Measurements from ENCODE around the gene BTBD9. TPM values are rescaled to one million over a fixed set of nuclear protein-coding genes. Genes with fewer than 3 reads are reported as not detected.

Gene BTBD9
- total and polyA plus RNA-seq, 2 of the 13 experiments (the other 11 are each of a cell fraction or from before 2014, with no cell fraction given) = 1.2 to 3.0 TPM

DNA sequence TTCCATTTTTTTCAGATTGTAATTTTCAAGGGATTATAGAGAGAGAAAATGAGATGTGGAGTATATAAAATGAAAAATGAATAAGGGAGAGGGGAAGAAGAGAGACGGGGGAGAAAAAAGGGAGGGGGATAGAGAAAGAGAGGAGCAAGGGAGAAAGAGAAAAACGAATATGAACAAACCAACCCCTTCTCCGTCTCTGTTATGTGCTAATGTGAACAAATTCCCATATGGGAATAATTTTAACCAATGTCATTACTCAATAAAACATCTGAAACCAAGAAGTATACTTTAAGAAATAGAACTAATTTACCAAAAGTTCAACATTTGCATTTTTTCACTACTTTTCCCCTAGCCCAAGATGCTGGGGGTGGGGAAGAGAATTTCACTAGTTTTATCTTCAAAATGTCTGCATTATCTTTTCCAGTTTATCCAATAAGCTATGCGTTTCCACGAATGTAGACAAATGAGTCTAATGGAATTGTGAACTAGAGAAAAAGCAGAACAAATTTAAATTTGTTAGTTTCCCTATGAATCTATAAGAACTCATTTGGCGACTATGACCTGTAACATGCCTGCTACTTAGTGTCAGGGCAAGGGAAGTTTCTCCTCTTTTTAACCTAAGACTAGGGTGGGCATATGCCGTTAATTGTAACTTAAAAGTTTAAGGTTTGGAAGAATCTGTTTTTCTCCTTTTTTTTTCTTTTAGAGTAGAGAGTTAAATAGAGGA lies 286.3 kb downstream of the BTBD9 start:
- no peaks in the 10 kb centered on the region for H3K27me3 ChIP-seq (ENCODE audit: control insufficient read depth in 1 of 2, insufficient read depth in 2 of 2, low read length in 2 of 2)
- ChIA-PET CTCF (ENCODE audit: low intra/inter-chr PET ratio, low total read pairs) (no interaction called here), POLR2A (no interaction called here)
- no peak overlapping the region for H2AFZ ChIP-seq (ENCODE audit: low read length)
- H4K20me1 ChIP-seq (ENCODE audit: insufficient read depth, low read length) = no peaks in the 10 kb centered on the region
- WGBS (ENCODE audit: low lambda C conversion rate) = 58% methylated on average over 7 of the region's 7 CpGs
- no peaks in the 10 kb centered on the region for H3K9me3 ChIP-seq (ENCODE audit: low read length)
- intact Hi-C loops (cut with micrococcal nuclease; ENCODE audit: unreplicated experiment) = no loop called here
- H3K9ac ChIP-seq (ENCODE audit: insufficient read depth, low read depth, low read length) = no peak overlapping the region
- no peak overlapping the region for H3K4me3 ChIP-seq (replicated peaks in 1 of 3; ENCODE audit: insufficient read depth in 1 of 3, low read depth in 2 of 3, low read length in 3 of 3)
- no peak for TF ChIP-seq SATB2 (CRISPR knock-in tag; IDR thresholded peaks at IDR 0.05)
- no peak for TF ChIP-seq KAT7 (CRISPR knock-in tag; IDR thresholded peaks at IDR 0.05; ENCODE audit: borderline replicate concordance)
- no peak for TF ChIP-seq FOXJ3 (CRISPR knock-in tag; IDR thresholded peaks at IDR 0.05; ENCODE audit: borderline replicate concordance)
- TF ChIP-seq ZNF792 (CRISPR knock-in tag; IDR thresholded peaks at IDR 0.05) = no peak
- no peak for TF ChIP-seq ZNF75D (CRISPR knock-in tag; IDR thresholded peaks at IDR 0.05; ENCODE audit: borderline replicate concordance)
- TF ChIP-seq SMAD1 (CRISPR knock-in tag; IDR thresholded peaks at IDR 0.05; ENCODE audit: borderline replicate concordance, low read depth) = no peak
- no peak for TF ChIP-seq FOXP4 (CRISPR knock-in tag; IDR thresholded peaks at IDR 0.05)
- no peak for TF ChIP-seq ELF3 (CRISPR knock-in tag; IDR thresholded peaks at IDR 0.05)
- no peak for TF ChIP-seq ZXDC (CRISPR knock-in tag; IDR thresholded peaks at IDR 0.05)
- TF ChIP-seq, protein P1, sequence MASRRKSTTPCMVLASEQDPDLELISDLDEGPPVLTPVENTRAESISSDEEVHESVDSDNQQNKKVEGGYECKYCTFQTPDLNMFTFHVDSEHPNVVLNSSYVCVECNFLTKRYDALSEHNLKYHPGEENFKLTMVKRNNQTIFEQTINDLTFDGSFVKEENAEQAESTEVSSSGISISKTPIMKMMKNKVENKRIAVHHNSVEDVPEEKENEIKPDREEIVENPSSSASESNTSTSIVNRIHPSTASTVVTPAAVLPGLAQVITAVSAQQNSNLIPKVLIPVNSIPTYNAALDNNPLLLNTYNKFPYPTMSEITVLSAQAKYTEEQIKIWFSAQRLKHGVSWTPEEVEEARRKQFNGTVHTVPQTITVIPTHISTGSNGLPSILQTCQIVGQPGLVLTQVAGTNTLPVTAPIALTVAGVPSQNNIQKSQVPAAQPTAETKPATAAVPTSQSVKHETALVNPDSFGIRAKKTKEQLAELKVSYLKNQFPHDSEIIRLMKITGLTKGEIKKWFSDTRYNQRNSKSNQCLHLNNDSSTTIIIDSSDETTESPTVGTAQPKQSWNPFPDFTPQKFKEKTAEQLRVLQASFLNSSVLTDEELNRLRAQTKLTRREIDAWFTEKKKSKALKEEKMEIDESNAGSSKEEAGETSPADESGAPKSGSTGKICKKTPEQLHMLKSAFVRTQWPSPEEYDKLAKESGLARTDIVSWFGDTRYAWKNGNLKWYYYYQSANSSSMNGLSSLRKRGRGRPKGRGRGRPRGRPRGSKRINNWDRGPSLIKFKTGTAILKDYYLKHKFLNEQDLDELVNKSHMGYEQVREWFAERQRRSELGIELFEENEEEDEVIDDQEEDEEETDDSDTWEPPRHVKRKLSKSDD (CRISPR knock-in tag; IDR thresholded peaks at IDR 0.05; ENCODE audit: low read depth) = no peak
- no peak for TF ChIP-seq TSC22D2 (CRISPR knock-in tag; IDR thresholded peaks at IDR 0.05; ENCODE audit: borderline replicate concordance)
- no peak for TF ChIP-seq BCLAF1 (IDR thresholded peaks at IDR 0.05)
- H3K79me2 ChIP-seq (ENCODE audit: insufficient read depth, low read length) = no peaks in the 10 kb centered on the region
- no peak overlapping the region for H3K27ac ChIP-seq (ENCODE audit: extremely low read length, insufficient read depth, low read length)
- DNase-seq (ENCODE audit: low spot score) (no peak), ATAC-seq (no peak), FAIRE-seq (no peak)
- in situ Hi-C loops (cut with HindIII; ENCODE audit: extremely low pct_ligation_motif_present, low pct_unique_long_range_greater_than_20kb) = no loop called here
- no TSS peak for BruUV-seq (replicated peaks)
- H3K36me3 ChIP-seq (replicated peaks in 1 of 2; ENCODE audit: control insufficient read depth in 1 of 2, insufficient read depth in 2 of 2, low read length in 2 of 2) = no peaks in the 10 kb centered on the region
- H3K4me1 ChIP-seq (ENCODE audit: insufficient read depth, low read length) = no peaks in the 10 kb centered on the region
- no peak overlapping the region for H3K4me2 ChIP-seq (ENCODE audit: low read depth, low read length)
